ENCODE results near the gene ENPP1.

DNA sequence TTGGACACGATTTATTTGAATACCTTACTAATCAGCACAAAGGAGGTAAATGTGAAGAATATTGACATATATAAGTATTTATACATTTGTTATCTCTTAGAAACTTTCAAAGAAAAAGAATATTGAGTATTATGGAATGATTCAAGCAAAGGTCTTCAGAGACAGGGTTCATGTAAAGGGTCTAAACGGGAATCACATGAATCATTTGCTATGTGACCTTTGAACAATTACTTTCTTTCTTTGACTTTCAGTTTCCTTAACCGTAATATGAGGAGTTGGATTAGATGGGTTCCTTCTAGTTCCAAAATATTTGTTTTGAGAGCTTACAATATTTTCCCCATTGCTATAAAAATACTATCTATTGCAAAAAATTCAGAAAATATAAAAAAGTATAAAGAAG lies 14.3 kb downstream of the ENPP1 start:
- TF ChIP-seq, protein P1, sequence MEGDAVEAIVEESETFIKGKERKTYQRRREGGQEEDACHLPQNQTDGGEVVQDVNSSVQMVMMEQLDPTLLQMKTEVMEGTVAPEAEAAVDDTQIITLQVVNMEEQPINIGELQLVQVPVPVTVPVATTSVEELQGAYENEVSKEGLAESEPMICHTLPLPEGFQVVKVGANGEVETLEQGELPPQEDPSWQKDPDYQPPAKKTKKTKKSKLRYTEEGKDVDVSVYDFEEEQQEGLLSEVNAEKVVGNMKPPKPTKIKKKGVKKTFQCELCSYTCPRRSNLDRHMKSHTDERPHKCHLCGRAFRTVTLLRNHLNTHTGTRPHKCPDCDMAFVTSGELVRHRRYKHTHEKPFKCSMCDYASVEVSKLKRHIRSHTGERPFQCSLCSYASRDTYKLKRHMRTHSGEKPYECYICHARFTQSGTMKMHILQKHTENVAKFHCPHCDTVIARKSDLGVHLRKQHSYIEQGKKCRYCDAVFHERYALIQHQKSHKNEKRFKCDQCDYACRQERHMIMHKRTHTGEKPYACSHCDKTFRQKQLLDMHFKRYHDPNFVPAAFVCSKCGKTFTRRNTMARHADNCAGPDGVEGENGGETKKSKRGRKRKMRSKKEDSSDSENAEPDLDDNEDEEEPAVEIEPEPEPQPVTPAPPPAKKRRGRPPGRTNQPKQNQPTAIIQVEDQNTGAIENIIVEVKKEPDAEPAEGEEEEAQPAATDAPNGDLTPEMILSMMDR (IDR thresholded peaks at IDR 0.05), result no peak
- no peak for TF ChIP-seq POLR2A (IDR thresholded peaks at IDR 0.05)

Measured in uterus (tissue), 2 donors.